ENCODE data around the gene SPTSSB.

SPTSSB gene

GRCh38 chr3:161371441-161372320, at the start of gene SPTSSB:
Gene SPTSSB, minus strand, starts transcription at chr3:161371517. Its CDS starts 25,194 bp downstream, at chr3:161346323.
- no peak for TF ChIP-seq GATA3 (IDR thresholded peaks at IDR 0.05; ENCODE audit: low read depth, low read length)
- TF ChIP-seq GATA2 (IDR thresholded peaks at IDR 0.05; ENCODE audit: low read depth, low read length), result no peak

GRCh38 chr3:161420746-161421145, 49.4 kb upstream of the SPTSSB start:
- TF ChIP-seq GATA2 (IDR thresholded peaks at IDR 0.05; ENCODE audit: low read depth, low read length) (no peak), GATA3 (IDR thresholded peaks at IDR 0.05; ENCODE audit: low read depth, low read length) (no peak)

- TF ChIP-seq GATA2 (IDR thresholded peaks at IDR 0.05; ENCODE audit: low read depth, low read length) (no peak), GATA3 (IDR thresholded peaks at IDR 0.05; ENCODE audit: low read depth, low read length) (no peak)
Measured at GRCh38 chr3:161419555-161420333, 48.4 kb upstream of the SPTSSB start.

DNA sequence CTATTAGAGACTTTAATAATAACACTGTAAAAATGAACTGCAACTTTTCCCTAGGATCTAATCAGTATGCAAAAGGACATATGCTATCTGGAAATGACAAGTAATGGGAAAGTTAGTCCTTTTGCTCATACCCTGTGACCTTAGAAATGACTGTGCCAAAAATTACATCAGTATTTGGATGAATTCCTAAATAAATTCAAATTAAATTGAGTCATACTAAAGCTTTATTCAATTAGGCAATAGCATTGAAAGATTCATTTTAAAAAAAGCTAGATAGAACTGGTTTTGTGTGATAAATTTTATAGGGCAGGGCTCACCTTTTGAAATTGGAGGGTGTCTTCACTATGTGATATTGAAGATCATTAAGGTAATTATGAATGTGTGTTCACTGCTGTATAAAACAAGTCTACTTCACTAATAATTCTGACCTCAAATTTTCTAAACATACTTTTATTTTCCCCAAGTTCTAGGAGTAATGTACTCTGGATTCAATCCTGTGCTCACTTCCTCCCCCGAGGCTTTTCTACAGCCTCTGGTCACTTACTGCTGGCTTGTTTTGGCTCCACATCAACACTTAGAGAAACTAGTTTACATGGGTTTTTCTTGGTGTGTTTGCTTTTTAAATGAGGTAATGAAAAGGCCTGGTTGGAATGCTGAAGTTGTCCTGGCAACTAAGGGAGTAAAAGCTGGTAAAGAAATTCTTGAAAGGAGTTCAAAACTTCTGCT, 44.4 kb upstream of the SPTSSB start:
- TF ChIP-seq GATA3 (IDR thresholded peaks at IDR 0.05; ENCODE audit: low read depth, low read length), result no peak
- TF ChIP-seq GATA2 (IDR thresholded peaks at IDR 0.05; ENCODE audit: low read depth, low read length), result no peak

- TF ChIP-seq GATA3 (IDR thresholded peaks at IDR 0.05; ENCODE audit: low read depth, low read length) (no peak), GATA2 (IDR thresholded peaks at IDR 0.05; ENCODE audit: low read depth, low read length) (no peak)
Measured at GRCh38 chr3:161414907-161415306, 43.6 kb upstream of the SPTSSB start.

GRCh38 chr3:161413855-161414210, 42.5 kb upstream of the SPTSSB start:
- no peak for TF ChIP-seq GATA3 (IDR thresholded peaks at IDR 0.05; ENCODE audit: low read depth, low read length)
- no peak for TF ChIP-seq GATA2 (IDR thresholded peaks at IDR 0.05; ENCODE audit: low read depth, low read length)

GRCh38 chr3:161413127-161413854, 42.0 kb upstream of the SPTSSB start:
- no peak for TF ChIP-seq GATA3 (IDR thresholded peaks at IDR 0.05; ENCODE audit: low read depth, low read length)

GRCh38 chr3:161412123-161412522, 40.8 kb upstream of the SPTSSB start:
- TF ChIP-seq GATA3 (IDR thresholded peaks at IDR 0.05; ENCODE audit: low read depth, low read length), result no peak
- no peak for TF ChIP-seq GATA2 (IDR thresholded peaks at IDR 0.05; ENCODE audit: low read depth, low read length)

- TF ChIP-seq GATA2 (IDR thresholded peaks at IDR 0.05; ENCODE audit: low read depth, low read length) (no peak), GATA3 (IDR thresholded peaks at IDR 0.05; ENCODE audit: low read depth, low read length) (no peak)
Measured at GRCh38 chr3:161409858-161410257, 38.5 kb upstream of the SPTSSB start.

- no peak for TF ChIP-seq GATA3 (IDR thresholded peaks at IDR 0.05; ENCODE audit: low read depth, low read length)
- no peak for TF ChIP-seq GATA2 (IDR thresholded peaks at IDR 0.05; ENCODE audit: low read depth, low read length)
Measured at GRCh38 chr3:161409069-161409468, 37.8 kb upstream of the SPTSSB start.

- no peak for TF ChIP-seq GATA2 (IDR thresholded peaks at IDR 0.05; ENCODE audit: low read depth, low read length)
- TF ChIP-seq GATA3 (IDR thresholded peaks at IDR 0.05; ENCODE audit: low read depth, low read length), result no peak
Measured at GRCh38 chr3:161406594-161407555, 35.6 kb upstream of the SPTSSB start.

- TF ChIP-seq GATA2 (IDR thresholded peaks at IDR 0.05; ENCODE audit: low read depth, low read length) (no peak), GATA3 (IDR thresholded peaks at IDR 0.05; ENCODE audit: low read depth, low read length) (no peak)
Measured at GRCh38 chr3:161405836-161406235, 34.5 kb upstream of the SPTSSB start.

GRCh38 chr3:161405087-161405486, 33.8 kb upstream of the SPTSSB start:
- no peak for TF ChIP-seq GATA3 (IDR thresholded peaks at IDR 0.05; ENCODE audit: low read depth, low read length)
- TF ChIP-seq GATA2 (IDR thresholded peaks at IDR 0.05; ENCODE audit: low read depth, low read length), result no peak
